ENCODE results near the gene ELOVL2.
"Not testable (repeated sequence)": the region's sequence is repeated elsewhere in the genome, so short reads cannot be mapped to it uniquely, and the experiment has no call there.

Gene ELOVL2

GRCh38 chr6:10989587-10989986 lies 54.5 kb downstream of the ELOVL2 start:
- in situ Hi-C loops (cut with MboI; ENCODE audit: low sequenced_read_pairs), result no loop called here

GRCh38 chr6:10984959-10985358 lies 59.1 kb downstream of the ELOVL2 start:
- in situ Hi-C loops (cut with MboI; ENCODE audit: low sequenced_read_pairs), result not testable (repeated sequence)

DNA sequence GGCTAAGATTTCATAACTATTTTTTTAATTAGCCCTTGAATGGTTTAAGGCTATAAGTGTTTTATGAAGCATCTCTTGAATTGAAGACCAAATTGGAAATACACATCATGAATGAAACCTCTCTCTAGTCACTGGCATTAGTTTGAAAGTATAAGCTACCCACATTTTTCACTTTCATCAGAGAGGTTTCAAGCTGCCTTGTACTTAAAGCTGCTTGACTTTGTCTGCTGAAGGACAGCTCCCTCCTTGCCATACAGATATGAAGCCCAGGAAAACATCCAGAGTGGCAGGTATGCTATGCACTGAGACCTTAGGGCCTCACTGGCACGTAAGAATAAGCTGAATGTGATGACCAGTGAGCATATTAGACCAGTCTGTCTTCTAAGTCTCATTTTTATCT lies 62.7 kb downstream of the ELOVL2 start:
- in situ Hi-C loops (cut with MboI; ENCODE audit: low sequenced_read_pairs), result no loop called here

DNA sequence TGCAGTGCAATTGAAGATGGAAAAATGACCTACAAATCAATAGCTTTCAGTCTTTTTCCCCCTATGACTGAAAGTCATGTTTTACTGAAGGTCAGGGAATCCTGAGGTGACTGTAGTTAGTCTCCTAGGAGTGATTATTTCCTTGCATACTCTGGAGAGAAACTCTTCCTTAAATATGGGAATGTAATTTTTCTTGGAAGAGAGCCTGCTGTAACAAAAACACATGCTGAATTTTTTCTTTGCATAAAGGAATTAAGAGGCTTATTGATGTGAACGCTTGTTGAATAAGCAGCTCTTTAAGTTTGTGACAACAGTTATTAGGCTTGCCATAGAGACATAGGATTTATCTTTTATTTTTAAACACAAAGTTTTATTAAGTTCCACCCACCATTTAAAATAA lies 64.5 kb downstream of the ELOVL2 start:
- in situ Hi-C loops (cut with MboI; ENCODE audit: low sequenced_read_pairs), result no loop called here

DNA sequence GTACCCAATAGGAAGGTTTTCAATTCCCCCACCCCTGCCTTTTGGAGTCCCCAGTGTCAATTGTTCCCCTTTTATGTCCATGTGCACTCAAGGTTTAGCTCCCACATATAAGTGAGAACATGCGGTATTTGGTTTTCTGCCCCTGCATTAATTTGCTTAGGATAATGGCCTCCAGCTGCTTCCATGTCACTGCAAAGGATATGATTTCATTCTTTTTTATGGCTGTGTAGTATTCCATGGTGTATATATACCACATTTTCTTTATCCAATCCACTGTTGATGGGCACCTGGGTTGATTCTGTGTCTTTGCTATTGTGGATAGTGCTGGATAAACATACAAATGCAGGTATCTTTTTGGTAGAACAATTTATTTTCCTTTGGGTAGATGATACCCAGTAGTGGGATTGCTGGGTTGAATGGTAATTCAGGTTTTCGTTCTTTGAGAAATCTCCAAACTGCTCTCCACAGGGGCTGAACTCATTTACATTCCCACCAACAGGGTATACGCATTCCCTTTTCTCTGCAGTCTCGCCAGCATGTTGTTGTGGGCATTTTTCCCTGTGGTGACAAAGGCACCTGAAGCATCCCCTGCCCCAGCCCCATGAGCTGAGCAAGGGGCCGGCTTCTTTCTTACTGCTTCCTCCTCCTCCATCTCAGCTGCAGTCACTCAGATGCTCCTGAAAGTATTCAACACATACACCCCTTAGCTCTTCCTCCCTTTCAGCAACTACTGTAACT lies 66.7 kb downstream of the ELOVL2 start:
- in situ Hi-C loops (cut with MboI; ENCODE audit: low sequenced_read_pairs), result no loop called here

DNA sequence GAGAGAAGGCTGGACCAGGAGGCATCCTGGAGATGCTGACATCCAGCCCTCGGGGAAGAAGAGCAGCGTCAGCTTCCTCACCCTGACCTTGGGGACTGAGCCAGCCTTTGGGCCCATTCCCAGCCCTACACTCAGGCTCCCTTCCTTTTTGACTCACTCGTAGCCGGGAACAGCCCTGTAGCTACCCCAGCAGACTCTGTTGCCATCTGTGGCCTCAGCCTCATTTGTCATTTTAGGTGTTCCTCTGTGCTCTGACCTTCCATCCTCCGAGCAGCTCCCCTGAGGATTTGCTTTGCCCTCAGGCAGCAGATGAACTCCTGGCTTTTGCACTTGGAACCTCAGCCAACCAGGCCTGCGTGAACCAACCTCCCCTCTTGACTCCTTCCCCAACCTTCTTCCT lies 67.5 kb downstream of the ELOVL2 start:
- in situ Hi-C loops (cut with MboI; ENCODE audit: low sequenced_read_pairs), result no loop called here

- in situ Hi-C loops (cut with MboI; ENCODE audit: low sequenced_read_pairs), result no loop called here
Measured at GRCh38 chr6:10972196-10972595, 71.9 kb downstream of the ELOVL2 start.

DNA sequence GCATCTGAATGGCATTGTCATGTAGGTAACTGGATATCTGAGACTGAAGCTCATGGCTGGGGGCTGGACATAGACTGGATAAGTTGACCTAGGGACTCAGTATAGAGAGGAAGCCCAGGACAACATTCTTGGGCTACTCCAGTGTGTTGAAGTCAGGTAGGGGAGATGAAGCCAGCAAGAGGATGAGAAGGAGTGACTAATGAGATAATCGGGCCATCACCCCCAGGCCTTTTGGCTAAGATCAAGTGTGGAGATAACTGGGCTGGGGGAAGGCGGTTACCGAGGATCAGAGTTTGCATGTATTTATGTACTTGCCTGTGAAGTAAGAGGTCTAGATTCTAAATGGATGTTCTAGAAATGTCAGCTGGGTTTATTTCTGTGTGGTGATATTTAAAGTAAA lies 73.4 kb downstream of the ELOVL2 start:
- in situ Hi-C loops (cut with MboI; ENCODE audit: low sequenced_read_pairs), result no loop called here

GRCh38 chr6:10968776-10969175 lies 75.3 kb downstream of the ELOVL2 start:
- in situ Hi-C loops (cut with MboI; ENCODE audit: low sequenced_read_pairs), result no loop called here

- in situ Hi-C loops (cut with MboI; ENCODE audit: low sequenced_read_pairs), result no loop called here
Measured at GRCh38 chr6:10964684-10965083, 79.4 kb downstream of the ELOVL2 start.

DNA sequence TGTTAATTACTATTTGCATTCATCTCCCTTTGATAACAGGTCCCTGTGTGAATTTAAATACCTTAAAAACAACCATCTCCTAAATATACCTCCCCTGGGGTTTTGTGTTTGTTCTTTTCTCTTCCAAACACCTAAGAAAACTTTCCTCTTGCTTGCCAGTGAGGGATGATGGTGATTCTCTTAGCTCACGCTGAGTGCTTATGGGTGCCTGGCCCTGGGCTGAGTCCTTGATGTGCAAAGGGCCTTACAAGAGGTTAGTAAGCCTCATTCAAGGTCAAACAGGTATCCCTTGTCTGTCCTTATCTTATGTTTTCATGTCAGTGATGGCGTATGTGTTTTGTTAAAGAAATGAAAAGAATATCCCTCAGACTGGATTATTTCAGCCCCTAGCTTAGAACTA lies 81.0 kb downstream of the ELOVL2 start:
- in situ Hi-C loops (cut with MboI; ENCODE audit: low sequenced_read_pairs), result no loop called here

DNA sequence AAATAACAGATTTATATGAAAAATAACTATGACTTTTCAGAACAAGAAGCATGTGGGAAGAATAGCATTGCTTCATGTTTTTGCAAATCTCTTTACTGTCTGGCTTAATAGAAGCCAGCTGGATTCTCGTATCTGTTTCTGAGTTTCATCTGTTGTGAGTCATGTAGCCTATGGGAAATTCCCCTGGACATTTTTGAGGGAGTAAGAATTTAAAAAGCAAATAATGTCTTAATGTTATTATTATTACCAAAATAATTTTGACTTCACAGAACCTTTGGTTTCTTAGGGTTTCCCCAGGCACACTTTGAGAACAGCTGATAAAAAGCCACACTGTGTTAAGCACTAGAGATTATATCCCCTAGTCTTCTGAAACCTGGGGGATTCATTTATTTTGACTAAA lies 81.4 kb downstream of the ELOVL2 start:
- in situ Hi-C loops (cut with MboI; ENCODE audit: low sequenced_read_pairs), result no loop called here

GRCh38 chr6:10961837-10962236 lies 82.3 kb downstream of the ELOVL2 start:
- in situ Hi-C loops (cut with MboI; ENCODE audit: low sequenced_read_pairs), result no loop called here

DNA sequence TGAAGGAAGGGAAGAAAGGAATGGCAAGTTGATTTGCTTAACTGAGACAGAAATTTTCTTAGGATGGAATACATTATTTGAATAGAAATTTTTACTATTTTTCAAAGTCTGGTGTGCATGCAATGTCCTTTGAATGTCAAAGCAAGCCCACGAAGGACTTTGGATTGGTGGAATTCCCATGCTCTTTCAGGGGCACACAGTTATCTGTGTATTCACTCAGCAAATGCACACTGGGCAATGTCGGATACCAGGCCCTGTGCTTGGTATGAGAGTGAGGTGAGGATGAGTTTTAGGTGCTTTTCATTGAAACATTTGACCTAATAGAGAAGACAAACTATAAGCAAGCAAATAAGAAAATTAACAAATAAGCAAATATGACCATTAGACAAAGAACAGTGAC lies 83.9 kb downstream of the ELOVL2 start:
- in situ Hi-C loops (cut with MboI; ENCODE audit: low sequenced_read_pairs), result no loop called here

- in situ Hi-C loops (cut with MboI; ENCODE audit: low sequenced_read_pairs), result no loop called here
Measured at GRCh38 chr6:10957414-10957886, 86.7 kb downstream of the ELOVL2 start.

- in situ Hi-C loops (cut with MboI; ENCODE audit: low sequenced_read_pairs), result no loop called here
Measured at GRCh38 chr6:10956776-10957175, 87.3 kb downstream of the ELOVL2 start.

DNA sequence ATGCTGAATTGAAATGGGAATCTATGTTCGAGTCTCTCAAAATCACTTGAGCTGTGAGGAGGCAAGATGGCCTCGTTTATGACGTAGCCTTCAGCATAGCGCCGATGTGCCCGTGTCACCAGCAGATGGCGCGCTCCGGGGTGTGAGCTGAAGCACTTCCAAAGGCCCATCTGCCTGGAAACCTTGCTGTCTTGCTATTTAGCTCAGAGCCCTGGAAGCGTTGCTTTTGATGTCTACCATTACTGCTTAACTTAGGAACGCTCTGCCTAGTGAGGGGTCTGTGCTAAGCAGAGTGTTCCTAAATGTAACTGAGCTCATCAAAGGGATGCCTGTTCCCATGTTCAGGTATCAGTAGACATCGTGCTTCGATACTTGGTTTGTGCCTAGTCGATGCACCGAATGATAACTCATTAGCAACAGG lies 89.5 kb downstream of the ELOVL2 start:
- in situ Hi-C loops (cut with MboI; ENCODE audit: low sequenced_read_pairs), result no loop called here

DNA sequence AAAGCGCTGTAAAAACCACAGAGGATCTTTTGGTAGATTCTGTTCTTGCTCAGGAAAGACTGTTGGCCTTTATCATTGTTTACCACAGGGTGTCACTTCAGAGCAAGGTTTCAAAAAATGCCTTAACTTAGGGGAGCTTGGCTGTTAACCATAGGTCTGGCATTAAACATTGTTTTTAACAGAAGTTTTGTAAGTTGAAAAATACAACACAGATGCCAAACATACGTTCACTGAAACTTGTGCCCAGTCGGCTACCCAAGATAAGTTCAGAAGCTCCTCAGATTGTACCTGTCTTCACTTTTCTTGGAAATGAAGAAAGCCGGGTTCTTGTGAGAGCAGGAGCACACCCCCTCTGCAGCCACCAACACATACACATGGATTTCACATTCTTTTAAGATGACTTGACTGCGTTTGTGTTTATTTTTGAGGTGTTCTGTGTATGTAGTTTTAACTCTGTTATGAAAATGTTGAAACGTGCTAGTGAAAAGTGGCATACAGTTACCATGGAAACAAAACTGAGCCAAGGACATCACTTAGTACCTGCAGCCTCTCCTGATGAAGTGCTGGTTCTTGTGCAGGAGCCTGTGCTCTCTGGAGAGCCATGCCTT lies 92.3 kb downstream of the ELOVL2 start:
- in situ Hi-C loops (cut with MboI; ENCODE audit: low sequenced_read_pairs), result no loop called here

GRCh38 chr6:10949579-10950490 lies 94.3 kb downstream of the ELOVL2 start:
- in situ Hi-C loops (cut with MboI; ENCODE audit: low sequenced_read_pairs), result no loop called here

GRCh38 chr6:10947966-10948365 lies 96.1 kb downstream of the ELOVL2 start:
- in situ Hi-C loops (cut with MboI; ENCODE audit: low sequenced_read_pairs), result no loop called here

GRCh38 chr6:10945845-10946244 lies 98.3 kb downstream of the ELOVL2 start:
- in situ Hi-C loops (cut with MboI; ENCODE audit: low sequenced_read_pairs), result no loop called here

GRCh38 chr6:10939840-10940239 lies 104.3 kb downstream of the ELOVL2 start:
- in situ Hi-C loops (cut with MboI; ENCODE audit: low sequenced_read_pairs), result no loop called here
